GM12891 (cell line): ENCODE results near the gene CTNNA2.

Experiments
- POLR2A ChIP-seq: IDR thresholded peaks from 2 replicates; pipeline ENCODE4 v1.6.1; 2011; ENCODE audit warnings: low read depth, low read length, control low read depth
- POLR2AphosphoS5 ChIP-seq: IDR thresholded peaks from 2 replicates; pipeline ENCODE4 v1.6.1; 2011; ENCODE audit warnings: low read depth, low read length, control low read depth
- SPI1 ChIP-seq: IDR thresholded peaks from 2 replicates; pipeline ENCODE4 v1.6.1; 2011; ENCODE audit warnings: low read depth, low read length, control low read depth

- TF ChIP-seq POLR2A (no peak), POLR2AphosphoS5 (no peak), SPI1 (0 out of 2 replicates have a peak, but pooled peaks have one; percentile 3)
Measured at GRCh38 chr2:80469428-80469827, 956.6 kb downstream of the CTNNA2 start.
